ENCODE measurements around the gene PRKG1.
"Not testable (repeated sequence)": the region's sequence is repeated elsewhere in the genome, so short reads cannot be mapped to it uniquely, and the experiment has no call there.

The PRKG1 gene

DNA sequence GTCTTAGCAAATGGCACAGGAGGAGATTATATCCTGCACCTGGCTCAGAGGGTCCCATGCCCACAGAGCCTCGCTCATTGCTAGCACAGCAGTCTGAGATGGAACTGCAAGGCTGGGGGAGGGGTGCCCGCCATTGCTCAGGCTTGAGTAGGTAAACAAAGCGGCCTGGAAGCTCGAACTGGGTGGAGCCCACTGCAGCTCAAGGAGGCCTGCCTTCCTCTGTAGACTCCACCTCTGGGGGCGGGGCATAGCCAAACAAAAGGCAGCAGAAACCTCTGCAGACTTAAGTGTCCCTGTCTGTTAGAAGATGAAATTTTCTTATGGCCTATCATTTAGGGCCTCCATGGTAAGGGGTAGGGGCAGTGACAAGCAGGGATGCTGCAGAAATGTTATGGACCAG, 207.1 kb downstream of the PRKG1 start:
- DNase-seq, result not testable (repeated sequence)

DNA sequence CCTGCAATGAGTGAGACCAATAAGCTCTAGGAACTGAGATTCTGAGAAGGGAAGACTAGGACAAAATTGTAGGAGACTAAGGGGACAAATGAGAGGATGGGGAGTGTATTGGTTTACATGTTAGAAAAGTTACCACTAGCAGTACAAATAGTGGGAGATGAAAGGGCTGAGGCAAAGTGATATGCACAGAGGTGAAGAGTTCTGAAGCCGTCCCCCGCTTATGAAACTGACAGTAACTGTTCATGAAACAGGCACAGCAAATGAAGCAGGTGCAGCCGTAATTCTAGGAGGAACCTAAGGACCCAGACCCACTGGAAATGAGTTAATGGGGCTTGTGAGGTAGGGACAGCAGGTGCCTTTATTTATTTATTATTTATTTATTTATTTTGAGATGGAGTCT, 211.3 kb downstream of the PRKG1 start:
- no peak for DNase-seq

DNA sequence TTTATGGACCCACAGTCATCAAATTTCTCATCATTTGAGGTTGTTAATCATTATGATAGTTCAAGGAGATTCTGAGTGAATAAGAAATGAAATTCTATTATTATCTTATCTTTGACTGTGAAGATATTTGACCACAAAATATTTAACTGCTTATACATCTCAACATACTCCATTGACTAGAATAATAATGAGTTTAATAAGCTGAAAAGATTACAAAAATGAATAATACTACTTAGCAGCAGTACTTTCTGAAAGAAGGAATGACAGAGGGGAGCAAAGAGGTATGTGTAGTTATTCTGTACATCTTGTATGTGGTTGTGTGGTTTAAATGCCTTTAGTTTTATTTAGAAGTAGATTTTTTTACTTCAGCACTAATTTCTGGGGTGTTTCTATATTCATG, 214.2 kb downstream of the PRKG1 start:
- no peak for DNase-seq

DNA sequence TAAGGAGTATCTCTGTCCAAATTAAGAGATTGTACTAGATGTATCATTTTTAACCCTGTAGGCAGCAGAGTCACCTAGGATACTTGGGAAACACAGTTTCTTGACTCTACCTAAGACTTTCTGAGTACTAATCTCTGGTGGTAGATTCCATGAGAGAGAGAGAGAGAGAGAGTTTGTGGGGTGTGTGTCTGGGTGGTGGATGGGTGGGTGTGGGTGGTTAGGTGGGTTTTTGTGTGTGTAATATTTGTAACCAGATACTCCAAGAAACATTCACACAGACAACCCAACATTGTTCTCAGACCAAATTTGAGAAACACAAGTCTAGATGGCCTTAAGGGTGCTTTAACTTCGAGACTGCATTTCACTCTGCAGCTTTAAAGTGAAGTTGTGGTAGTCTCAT, 215.2 kb downstream of the PRKG1 start:
- no peak for DNase-seq

DNA sequence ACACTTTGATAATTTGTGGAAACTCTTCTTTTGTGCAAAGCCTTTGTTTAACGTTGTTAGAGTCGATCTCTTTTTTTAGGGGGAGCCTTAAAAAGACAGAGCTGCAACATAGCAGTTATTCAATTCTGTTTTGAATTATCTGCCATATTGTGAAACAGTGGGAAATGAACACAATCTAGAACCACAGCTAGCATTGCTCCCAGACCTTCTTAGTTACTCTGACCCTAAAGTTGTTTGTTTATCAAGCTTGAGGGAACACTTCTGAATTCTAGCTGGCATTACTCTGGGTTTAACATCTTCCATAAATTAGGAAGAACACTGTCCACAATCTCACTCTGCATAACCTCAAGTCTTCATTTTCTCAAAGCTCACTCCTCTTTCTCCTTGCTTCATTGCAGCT, 217.7 kb downstream of the PRKG1 start:
- no peak for DNase-seq

DNA sequence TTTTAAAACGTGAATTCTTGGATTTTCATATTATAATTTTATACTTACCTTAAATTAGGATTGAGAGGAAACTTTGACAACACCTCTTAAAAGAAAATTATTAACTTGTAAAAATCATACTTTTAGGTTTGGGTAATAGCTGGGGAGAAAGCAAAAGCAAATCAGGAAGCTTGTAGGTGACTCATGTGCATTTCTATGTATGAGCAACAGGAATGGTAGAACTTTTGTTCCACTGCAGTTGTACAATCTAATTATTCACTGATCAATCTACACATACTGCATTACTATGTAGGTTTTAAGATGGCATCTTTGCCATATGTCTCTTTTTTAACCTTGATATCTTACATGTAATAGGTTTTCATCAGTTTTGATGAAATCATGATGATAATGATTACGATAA, 223.2 kb downstream of the PRKG1 start:
- DNase-seq, result no peak

DNA sequence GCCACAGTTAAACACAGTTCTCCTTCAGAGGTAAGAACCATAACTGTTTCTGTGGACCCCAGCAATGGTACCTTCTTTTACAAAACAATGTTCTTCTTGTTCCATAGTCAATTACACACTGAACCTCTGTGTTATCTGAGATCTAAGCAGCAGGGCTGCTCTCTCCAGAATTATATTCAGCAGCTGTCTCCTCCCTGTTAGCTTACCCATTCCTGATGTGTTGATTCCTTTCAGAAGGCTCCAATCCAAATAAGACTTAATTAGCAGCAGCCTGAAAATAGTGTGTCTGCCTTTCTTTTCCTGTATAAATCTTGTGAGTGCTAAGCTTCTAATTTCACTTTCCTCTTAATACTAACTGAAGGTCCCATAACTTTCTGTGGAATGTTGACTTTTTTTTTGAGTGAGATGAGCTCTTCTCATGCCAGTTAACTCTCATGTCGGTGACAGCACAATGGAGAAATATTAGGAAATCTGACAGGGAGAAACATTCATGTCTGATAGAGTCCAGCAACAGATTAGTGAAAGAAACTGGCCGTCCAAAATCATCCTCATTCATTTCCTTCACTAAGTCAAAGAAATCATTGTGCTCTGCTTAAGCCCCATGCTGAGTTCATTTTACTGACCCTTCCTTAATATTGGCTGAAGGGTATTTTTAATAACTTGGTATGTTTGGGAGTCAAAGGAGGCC, 226.5 kb downstream of the PRKG1 start:
- no peak for DNase-seq

DNA sequence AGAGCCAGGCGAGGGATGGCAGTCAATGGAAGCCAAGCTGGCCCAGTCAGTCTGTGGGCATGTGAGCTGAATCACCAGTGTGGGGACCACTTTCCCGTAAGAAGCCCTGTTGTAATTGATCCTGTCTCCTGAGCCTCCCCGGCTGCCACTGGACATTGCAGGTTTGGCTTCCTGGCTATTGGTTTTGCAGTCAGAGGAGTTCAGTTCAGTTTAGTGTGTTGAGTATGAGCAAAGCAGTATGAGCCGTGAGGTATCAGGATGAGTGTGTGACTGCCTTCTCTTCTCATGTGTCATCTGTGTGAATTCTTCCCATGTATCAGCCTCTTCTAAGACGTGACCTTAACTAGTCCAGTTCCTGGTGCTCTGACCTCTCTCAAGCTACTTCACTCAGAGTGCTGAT, 227.4 kb downstream of the PRKG1 start:
- no peak for DNase-seq

DNA sequence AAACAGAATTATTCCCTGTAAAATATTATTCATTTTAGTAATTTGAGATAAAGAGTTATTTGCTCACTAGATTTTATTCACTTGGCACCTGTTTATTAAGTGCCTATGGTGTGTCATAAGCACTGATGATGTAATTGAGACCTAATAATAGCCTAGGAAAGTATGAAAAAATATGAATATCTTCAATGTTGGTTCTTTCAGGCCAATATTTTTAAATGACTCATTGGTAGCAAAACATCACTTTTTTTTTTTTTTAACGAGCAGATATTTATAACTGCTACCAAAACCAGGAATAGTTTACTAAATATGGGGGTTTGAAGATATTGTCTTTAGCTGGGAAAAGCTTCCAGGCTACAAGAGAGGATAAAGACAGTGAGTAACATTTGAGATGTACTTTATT, 228.0 kb downstream of the PRKG1 start:
- DNase-seq, result no peak

DNA sequence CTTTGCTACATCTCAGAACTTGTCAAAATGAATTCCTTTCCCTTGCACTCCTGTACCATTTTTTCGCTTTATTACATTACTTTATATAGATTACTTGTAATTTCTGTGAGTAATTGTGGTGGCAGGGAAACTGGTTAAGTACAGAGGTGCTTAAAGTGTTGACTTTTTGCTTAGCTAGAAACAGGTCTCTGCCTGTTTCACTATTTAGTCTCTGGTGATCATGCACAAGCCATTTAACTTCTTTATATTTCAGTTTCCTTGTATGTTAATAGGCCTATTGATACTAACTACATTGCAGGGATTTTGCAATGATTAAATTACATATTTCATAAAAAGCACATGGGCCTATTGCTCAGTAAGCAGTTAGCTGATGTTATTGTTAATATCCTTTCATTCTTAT, 233.8 kb downstream of the PRKG1 start:
- DNase-seq, result no peak

DNA sequence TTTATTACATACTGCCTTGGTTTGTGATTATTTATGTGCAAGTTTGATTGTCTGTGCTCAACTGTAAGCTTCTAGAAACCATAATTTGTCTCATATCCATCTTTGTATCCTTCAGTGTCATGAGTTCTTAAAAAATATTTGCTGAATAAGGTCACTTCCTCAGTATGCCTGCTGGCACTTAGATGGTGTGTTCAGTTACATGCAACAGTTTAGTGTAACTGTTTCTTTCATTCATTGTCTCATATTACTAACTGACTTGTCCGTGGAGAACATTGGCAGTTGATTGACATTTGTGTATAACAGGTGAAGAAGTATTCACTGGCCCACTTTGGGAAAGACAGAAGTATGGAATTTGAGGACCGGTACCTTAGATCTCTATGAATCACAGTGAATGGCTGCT, 236.9 kb downstream of the PRKG1 start:
- no peak for DNase-seq

DNA sequence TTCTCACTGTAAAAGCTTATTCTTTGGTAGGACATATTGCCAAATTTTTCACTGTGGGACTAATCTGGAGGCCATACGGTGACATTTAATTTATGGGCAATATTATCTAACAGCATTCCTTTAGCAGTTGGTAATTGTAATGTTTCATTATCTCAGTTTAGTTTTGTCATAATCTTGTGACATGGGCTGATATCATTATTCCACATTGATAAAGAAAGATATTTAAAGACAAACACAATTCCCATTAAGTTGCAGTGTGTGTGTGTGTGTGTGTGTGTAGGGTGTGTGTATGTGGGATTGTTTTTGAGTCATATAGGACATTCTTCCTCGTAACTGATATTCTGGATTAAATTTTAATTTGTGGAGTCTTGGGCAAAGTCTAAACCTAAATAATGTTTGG, 238.5 kb downstream of the PRKG1 start:
- DNase-seq, result no peak

DNA sequence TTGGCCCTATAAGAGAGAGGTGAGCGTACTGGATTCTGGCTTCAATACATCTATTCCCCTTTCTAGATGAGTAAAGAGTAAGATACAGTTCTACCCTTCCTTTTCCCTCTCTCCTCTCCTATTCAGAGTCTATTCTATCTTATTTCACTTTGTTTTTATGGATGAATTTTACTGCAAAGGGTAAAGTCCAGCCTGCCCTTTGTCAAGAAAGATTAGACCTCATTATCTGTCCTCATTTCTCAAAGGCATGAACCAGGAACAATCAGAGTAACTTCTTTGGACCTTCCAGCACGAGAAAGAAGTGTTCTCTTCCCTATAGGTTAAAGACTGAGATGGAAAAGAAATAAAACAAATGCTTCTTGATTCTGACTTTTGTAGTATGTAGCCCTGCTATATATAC, 239.0 kb downstream of the PRKG1 start:
- no peak for DNase-seq

DNA sequence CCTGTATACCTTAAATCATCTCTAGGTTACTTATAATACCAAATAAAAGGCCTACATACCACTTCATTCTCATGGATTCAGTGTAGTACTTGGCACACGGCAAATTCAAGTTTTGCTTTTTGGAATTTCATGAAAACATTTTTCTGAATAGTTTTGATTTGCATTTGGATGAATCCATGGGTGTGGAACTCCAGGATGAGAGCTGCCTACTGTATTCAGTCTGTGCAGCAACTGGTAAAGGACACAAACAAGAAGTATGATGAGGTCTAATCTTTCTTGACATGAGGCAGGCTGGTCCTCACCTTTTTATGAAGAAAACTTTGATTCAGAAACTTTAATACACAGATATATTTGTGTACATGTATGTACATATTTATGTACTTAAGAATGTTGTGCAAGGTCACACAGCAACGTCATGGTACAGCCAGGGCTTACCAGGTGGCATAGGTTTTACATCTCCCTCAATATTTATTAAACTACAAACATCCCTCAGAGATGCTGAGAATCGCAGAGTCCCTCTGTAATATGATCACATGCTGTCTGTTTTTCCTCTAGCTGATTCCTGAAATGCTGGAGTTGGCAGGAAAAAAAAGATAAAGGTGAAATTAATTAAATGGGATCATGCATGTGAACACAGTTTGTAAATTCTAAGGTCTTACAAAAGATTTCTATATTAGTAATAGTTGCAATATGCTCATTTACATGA, 239.6 kb downstream of the PRKG1 start:
- no peak for DNase-seq

DNA sequence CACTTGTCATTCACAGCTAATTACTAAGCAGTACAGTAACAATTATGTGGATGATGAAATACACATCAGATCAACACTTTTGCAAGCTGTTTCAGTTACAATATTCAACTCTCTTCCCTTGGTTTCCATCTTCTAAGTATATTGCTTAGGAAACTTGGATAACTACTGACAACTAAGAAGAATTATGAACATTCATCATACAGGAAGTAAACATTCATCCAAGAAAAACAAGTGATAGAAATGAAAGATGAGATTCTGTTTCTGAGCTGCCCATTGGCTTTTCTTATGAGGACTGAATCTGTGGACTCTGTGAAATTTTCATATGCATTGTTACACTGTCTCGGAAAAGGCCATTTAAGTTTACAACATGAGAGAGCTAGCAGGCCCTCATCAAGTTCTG, 240.2 kb downstream of the PRKG1 start:
- no peak for DNase-seq

DNA sequence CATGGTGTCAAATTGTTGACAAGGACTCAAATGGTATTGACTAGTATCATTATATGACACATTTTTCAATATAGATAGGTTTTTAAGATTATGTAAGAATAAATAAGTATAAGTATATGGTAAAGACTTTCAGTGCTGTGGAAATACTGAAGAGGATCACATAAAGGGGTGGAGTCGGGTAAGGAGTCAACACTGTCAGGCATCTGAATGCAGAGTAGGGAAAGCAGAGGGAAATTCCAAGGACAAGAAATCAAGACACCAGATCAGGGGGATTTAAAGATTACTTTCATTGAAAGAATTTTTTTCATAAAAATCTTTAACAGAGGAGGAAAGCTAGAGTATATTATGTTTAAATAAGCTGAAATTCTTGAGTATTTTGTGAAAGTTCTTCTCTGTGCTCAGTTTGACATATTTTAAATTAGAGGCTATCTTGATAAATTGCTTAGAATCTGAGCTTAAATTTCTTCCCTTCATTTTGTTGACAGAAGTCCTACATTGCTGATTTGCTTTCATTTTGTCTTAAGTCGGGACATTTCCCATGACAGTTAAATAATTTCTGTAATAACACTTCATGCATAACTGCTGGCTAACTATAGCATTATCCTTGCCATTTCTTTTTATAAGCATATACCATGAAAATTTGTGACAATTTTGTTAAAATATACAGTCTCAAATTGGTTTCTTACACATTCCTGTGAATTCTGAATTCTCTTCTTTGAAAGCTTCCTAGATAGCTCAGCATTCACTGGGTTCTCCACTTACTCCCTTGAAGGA, 244.3 kb downstream of the PRKG1 start:
- no peak for DNase-seq

DNA sequence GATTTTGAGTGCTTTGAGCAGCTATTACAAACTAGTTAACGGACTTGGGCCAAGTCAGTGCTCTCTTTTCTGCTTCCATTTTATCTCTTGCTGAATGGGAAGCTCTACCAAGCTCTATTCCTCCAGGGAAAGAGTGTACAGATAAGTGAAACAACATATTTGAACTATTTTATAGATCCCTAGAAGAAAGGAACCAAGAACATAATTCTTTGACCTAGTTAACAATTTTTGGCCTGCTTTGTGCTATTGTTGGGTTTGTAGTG, 244.8 kb downstream of the PRKG1 start:
- no peak for DNase-seq

DNA sequence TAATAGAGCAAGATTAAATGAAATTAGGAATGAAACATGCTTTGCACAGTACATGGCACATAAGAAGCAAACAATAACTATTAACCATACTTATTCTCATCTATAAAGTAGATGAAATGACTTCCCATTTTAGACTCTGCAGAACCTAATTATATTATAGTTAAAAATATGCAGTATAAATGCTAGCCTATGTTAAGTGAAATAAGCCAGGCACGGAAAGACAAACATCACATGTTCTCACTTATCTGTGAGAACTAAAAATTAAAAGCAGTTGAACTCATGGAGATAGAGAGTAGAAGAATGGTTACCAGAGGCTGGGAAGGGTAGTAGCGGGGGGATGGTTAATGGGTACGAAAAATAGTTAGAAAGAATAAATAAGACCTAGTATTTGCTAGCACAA, 247.0 kb downstream of the PRKG1 start:
- DNase-seq, result no peak

DNA sequence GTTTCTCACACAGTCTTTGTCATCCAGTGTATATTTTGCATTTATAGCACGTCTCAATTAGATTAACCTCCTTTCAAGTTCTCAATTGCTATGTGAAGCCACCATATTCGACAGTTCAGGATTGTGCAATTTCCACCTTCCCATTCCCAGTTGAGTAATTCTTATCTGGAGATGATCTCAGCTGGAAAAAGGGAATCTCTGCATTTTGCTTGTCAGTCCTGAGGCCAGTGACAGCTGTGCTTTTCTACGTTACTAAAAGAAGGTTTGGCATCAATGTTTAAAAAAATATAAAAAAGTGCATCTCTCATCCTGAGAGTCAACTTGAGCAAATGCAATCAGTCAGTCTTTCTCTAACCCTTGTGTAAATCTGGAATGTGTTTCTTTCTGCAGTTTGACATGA, 247.7 kb downstream of the PRKG1 start:
- no peak for DNase-seq

DNA sequence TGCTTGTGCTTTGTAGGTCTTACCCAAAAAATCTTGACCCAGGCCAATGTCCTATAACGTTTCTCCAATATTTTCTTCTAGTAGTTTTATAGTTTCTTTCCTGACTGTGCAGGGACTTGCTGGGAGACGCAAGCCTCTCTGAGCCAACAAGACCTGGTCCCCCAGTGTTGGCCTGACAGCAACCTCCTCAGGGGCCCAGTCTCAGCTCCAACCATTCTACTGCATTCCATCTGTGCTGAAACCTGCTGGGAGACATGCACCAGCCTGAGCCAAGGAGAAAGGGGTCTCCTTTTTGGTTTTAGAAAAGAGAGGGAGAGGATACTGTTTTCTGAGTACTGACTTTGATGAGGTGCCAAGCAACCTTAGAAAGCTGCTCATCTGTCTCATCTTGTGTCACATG, 251.4 kb downstream of the PRKG1 start:
- no peak for DNase-seq

DNA sequence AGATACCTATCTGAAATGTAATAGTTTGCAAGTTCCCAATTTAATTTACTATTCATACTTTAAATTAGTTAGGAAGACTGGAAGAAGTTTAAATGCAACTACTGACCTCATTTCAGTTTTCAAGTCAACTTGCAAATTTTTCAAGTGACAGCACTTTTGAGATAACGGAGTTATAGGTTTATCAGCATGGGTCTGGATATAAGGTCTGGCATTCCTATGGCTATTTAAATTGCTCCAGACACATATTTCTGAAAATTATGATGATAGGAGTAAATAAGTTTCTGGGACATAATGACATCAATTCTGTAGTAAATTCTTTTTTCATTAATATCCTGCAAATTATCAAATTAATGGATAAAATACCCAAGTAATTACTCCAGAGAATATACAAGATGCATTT, 251.9 kb downstream of the PRKG1 start:
- no peak for DNase-seq

DNA sequence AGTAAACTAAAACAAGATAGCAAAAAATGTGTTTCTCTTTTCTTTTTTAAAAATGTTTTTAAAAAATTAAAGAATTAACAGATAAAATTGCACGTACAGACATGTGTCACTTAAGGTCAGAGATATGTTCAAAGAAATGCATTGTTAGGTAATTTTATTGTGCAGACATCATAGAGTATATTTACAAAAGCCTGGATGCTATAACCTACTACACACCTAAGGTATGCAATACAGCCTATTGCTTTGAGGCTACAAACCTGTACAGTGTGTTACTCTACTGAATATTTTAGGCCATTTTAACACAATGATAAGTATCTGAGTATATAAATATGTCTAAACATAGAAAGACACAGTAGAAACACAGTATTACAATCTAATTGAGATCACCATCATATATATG, 253.1 kb downstream of the PRKG1 start:
- DNase-seq, result no peak

DNA sequence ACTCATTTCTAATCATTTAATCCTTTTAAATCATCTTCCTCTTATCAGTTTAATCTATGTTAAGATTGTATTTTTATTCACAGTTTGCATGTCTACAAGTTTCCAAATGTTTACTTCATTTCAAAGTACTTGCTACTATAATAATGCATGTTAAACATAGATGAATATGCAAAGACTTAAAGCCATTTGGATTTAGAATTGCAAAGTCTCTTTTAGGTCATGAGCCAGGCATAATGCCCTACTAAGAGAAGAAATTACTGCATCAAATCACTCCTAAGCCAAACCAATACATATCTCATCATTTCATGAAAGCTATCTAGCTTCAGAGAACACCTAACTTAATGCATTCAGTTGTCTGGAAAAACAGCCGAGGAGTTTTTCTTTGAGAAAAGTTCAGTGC, 266.1 kb downstream of the PRKG1 start:
- no peak for DNase-seq

DNA sequence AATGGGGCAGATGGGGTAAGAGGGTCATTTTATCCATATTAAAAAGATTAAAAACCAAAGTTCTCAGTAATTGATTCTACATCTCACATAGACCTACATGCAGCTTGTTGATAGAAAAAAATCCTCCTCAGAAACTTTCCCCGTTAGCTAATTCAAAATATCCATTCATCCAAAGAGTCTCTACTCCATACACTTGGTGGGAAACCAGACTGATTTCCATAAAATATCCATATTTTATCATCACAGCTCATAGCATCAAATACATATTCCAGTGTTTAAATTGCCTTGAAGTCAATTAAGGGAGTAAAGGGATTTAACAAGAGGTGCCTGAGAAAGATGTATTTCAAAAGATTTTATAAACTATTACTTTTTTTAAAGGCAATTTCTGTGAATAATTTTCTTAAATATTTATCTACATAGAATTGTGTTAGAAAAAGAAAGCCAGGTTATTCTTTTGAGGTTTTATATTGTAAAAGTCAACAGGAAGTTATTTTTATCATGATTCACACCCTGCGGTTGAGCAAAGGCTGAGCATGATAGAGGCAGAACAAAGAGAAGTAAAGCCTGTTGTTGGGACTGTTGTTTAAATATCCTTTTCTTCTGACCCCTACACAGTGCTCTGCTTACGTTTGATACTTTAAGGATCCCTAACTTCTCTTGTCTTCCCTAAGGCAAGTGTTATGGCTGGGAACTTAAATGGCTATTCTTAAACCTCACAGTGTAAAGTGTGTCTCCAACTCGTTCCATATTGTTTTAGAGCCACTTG, 266.7 kb downstream of the PRKG1 start:
- DNase-seq, result no peak
